ENCODE results near the gene FZD10. TPM values are rescaled to one million over a fixed set of nuclear protein-coding genes. Genes with fewer than 3 reads are reported as not detected.

Gene FZD10
- total RNA-seq, 1 experiment from 2014 or later: not detected

DNA sequence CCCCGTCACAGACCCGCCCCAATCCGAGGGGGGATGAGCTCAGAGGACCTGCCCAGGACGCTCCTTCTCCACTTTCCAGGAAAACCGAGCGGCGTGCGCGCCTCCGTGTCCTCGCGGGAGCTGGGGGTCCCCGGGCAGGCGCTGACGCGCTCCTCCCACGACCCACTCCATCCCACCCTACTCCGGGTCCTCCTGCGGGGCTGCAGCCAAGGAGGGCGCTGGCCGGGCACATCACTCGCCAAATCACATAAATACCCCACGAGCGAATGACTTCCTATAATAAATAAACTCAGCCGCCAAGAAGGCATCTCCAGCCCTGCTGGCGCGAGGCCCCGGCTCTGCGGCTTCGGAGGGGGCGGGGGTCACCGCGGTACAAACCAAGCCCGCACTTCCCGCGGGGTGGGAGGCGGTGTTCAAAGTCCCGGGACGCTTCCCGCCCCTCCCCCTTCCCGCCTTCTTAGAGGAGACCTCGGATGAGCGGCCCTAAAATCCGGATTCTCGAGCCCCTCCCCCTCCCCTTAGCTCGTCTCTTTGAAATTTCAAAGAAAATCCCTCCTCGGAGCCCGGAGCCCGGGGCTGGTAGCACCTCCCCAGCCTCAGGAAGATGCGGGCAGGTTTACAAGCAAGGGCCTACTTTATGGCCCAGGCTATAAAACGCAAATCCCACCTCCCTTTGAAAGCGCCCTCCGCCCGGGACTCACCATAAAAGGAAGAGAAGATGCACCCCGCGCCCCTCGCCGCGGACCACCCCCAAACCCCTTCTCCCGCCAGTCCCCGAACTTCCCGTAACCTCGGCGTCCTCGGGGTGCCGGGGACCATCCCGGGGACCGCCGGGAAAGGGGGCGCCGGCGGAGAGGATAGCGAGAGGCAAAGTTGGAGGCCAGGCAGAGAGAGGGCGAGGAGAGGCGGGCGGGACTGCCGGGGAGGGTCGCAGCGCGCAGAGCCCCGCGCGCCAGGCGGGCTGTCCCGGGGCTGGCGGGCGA is 712 bp upstream of the FZD10 start:
- ATAC-seq (no peak), DNase-seq (ENCODE audit: low read depth, low spot score) (no peak)
- BruUV-seq (replicated peaks): no TSS peak
- in situ Hi-C loops (cut with HindIII; ENCODE audit: low pct_unique_long_range_greater_than_20kb, low sequenced_read_pairs) (no loop called here), intact Hi-C loops (cut with micrococcal nuclease; ENCODE audit: unreplicated experiment) (no loop called here)
- ChIA-PET POLR2A (no interaction called here), CTCF (no interaction called here)
- H3K4me3 ChIP-seq (ENCODE audit: low read depth in 2 of 2, low read length in 2 of 2): no peak overlapping the region
- no peak for TF ChIP-seq SIN3A (IDR thresholded peaks at IDR 0.05; ENCODE audit: borderline replicate concordance, insufficient read depth, low read depth, low read length)
- no peak for TF ChIP-seq POLR2AphosphoS5 (IDR thresholded peaks at IDR 0.05; ENCODE audit: low read depth, low read length)
- TF ChIP-seq, protein P1, sequence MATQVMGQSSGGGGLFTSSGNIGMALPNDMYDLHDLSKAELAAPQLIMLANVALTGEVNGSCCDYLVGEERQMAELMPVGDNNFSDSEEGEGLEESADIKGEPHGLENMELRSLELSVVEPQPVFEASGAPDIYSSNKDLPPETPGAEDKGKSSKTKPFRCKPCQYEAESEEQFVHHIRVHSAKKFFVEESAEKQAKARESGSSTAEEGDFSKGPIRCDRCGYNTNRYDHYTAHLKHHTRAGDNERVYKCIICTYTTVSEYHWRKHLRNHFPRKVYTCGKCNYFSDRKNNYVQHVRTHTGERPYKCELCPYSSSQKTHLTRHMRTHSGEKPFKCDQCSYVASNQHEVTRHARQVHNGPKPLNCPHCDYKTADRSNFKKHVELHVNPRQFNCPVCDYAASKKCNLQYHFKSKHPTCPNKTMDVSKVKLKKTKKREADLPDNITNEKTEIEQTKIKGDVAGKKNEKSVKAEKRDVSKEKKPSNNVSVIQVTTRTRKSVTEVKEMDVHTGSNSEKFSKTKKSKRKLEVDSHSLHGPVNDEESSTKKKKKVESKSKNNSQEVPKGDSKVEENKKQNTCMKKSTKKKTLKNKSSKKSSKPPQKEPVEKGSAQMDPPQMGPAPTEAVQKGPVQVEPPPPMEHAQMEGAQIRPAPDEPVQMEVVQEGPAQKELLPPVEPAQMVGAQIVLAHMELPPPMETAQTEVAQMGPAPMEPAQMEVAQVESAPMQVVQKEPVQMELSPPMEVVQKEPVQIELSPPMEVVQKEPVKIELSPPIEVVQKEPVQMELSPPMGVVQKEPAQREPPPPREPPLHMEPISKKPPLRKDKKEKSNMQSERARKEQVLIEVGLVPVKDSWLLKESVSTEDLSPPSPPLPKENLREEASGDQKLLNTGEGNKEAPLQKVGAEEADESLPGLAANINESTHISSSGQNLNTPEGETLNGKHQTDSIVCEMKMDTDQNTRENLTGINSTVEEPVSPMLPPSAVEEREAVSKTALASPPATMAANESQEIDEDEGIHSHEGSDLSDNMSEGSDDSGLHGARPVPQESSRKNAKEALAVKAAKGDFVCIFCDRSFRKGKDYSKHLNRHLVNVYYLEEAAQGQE (IDR thresholded peaks at IDR 0.05; ENCODE audit: insufficient read depth in 1 of 2, low read depth in 2 of 2, low read length in 1 of 2): no peak
- TF ChIP-seq, protein P2, sequence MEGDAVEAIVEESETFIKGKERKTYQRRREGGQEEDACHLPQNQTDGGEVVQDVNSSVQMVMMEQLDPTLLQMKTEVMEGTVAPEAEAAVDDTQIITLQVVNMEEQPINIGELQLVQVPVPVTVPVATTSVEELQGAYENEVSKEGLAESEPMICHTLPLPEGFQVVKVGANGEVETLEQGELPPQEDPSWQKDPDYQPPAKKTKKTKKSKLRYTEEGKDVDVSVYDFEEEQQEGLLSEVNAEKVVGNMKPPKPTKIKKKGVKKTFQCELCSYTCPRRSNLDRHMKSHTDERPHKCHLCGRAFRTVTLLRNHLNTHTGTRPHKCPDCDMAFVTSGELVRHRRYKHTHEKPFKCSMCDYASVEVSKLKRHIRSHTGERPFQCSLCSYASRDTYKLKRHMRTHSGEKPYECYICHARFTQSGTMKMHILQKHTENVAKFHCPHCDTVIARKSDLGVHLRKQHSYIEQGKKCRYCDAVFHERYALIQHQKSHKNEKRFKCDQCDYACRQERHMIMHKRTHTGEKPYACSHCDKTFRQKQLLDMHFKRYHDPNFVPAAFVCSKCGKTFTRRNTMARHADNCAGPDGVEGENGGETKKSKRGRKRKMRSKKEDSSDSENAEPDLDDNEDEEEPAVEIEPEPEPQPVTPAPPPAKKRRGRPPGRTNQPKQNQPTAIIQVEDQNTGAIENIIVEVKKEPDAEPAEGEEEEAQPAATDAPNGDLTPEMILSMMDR (IDR thresholded peaks at IDR 0.05): no peak
- no peak for TF ChIP-seq TCF7L2 (IDR thresholded peaks at IDR 0.05; ENCODE audit: low read depth, low read length)
- H3K36me3 ChIP-seq (ENCODE audit: control insufficient read depth, insufficient read depth, low read length): no peaks in the 10 kb centered on the region
- H3K4me1 ChIP-seq (ENCODE audit: control insufficient read depth, insufficient read depth, low read length): no peaks in the 10 kb centered on the region
- H3K9me3 ChIP-seq (ENCODE audit: control insufficient read depth, insufficient read depth, low read depth, low read length): no peaks in the 10 kb centered on the region
- no peak overlapping the region for H3K27ac ChIP-seq (ENCODE audit: low read length)
- H3K27me3 ChIP-seq (ENCODE audit: control insufficient read depth, insufficient read depth, low read length): peaks cover 5% of the 10 kb centered on the region

DNA sequence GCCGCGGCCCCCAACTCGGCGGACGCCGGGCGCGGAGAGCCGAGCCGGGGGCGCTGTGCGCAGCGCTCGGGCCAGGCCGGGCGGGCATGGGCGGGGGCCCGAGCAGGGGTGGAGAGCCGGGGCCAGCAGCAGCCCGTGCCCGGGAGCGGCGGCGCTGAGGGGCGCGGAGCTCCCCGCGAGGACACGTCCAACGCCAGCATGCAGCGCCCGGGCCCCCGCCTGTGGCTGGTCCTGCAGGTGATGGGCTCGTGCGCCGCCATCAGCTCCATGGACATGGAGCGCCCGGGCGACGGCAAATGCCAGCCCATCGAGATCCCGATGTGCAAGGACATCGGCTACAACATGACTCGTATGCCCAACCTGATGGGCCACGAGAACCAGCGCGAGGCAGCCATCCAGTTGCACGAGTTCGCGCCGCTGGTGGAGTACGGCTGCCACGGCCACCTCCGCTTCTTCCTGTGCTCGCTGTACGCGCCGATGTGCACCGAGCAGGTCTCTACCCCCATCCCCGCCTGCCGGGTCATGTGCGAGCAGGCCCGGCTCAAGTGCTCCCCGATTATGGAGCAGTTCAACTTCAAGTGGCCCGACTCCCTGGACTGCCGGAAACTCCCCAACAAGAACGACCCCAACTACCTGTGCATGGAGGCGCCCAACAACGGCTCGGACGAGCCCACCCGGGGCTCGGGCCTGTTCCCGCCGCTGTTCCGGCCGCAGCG is 639 bp downstream of the FZD10 start:
- Histone ChIP-seq H3K27ac (ENCODE audit: low read length) (no peak overlapping the region), H3K4me3 (ENCODE audit: low read depth in 2 of 2, low read length in 2 of 2) (no peak overlapping the region), H3K27me3 (ENCODE audit: control insufficient read depth, insufficient read depth, low read length) (peaks cover 5% of the 10 kb centered on the region), H3K9me3 (ENCODE audit: control insufficient read depth, insufficient read depth, low read depth, low read length) (no peaks in the 10 kb centered on the region), H3K4me1 (ENCODE audit: control insufficient read depth, insufficient read depth, low read length) (no peaks in the 10 kb centered on the region), H3K36me3 (ENCODE audit: control insufficient read depth, insufficient read depth, low read length) (no peaks in the 10 kb centered on the region)
- TF ChIP-seq, protein P1 (IDR thresholded peaks at IDR 0.05; ENCODE audit: insufficient read depth in 1 of 2, low read depth in 2 of 2, low read length in 1 of 2): no peak
- TF ChIP-seq SIN3A (IDR thresholded peaks at IDR 0.05; ENCODE audit: borderline replicate concordance, insufficient read depth, low read depth, low read length): no peak
- no peak for TF ChIP-seq TCF7L2 (IDR thresholded peaks at IDR 0.05; ENCODE audit: low read depth, low read length)
- TF ChIP-seq POLR2AphosphoS5 (IDR thresholded peaks at IDR 0.05; ENCODE audit: low read depth, low read length): no peak
- in situ Hi-C loops (cut with HindIII; ENCODE audit: low pct_unique_long_range_greater_than_20kb, low sequenced_read_pairs): no loop called here
- ChIA-PET CTCF (no interaction called here), POLR2A (no interaction called here)
- intact Hi-C loops (cut with micrococcal nuclease; ENCODE audit: unreplicated experiment): no loop called here
- no TSS peak for BruUV-seq (replicated peaks)
- no peak for DNase-seq (ENCODE audit: low read depth, low spot score)
- ATAC-seq: no peak
